ENCODE data around the gene THOC6. TPM values are rescaled to one million over a fixed set of nuclear protein-coding genes. Genes with fewer than 3 reads are reported as not detected.

The THOC6 gene
- total RNA-seq, 2 donors from 2014 or later: 19.0 to 24.7 TPM

DNA sequence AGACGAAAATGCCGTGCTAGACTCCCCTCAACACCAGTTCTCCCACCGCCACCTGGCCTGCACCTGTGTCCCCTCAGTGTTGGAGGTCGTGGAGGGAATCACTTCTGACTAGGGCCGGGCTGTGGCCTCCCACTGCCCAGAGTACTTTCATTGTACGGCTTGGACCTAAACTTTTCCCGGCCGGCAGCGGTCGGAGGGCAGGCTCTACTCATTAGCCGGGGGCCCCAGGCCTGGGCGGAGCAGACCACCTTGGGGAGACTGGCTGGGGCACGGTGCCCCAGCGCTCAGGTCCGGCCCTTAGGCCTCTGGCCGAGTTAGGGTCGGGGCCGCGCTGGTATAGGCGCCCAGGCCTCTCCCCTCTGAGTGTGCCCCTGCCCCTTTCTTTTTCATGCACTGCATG, 6.5 kb upstream of the THOC6 start:
- H3K4me1 ChIP-seq (ENCODE audit: control insufficient read depth in 1 of 2, low read depth in 2 of 2): peaks cover 0 to 14% of the 10 kb centered on the region in 2 donors
- no peaks in the 10 kb centered on the region for H3K36me3 ChIP-seq
- H3K4me3 ChIP-seq: no peak overlapping the region
- H3K27me3 ChIP-seq (replicated peaks; ENCODE audit: insufficient read depth): no peaks in the 10 kb centered on the region
- H3K9me3 ChIP-seq: no peaks in the 10 kb centered on the region
- no peak for TF ChIP-seq CTCF (IDR thresholded peaks at IDR 0.05)
- H3K27ac ChIP-seq: no peak overlapping the region
- ATAC-seq (ENCODE audit: insufficient number of reproducible peaks, low FRiP score, low read depth) (no peak), DNase-seq (ENCODE audit: low spot score) (no peak)

- H3K36me3 ChIP-seq: no peaks in the 10 kb centered on the region
- no peak for TF ChIP-seq CTCF (IDR thresholded peaks at IDR 0.05)
- no peak for DNase-seq (ENCODE audit: low spot score)
- no peak within 1 kb of the TSS for H3K4me3 ChIP-seq
- no peak for ATAC-seq (ENCODE audit: insufficient number of reproducible peaks, low FRiP score, low read depth)
- H3K9me3 ChIP-seq: no peaks in the 10 kb centered on the region
- H3K27ac ChIP-seq: no peak within 1 kb of the TSS
- H3K27me3 ChIP-seq (replicated peaks; ENCODE audit: insufficient read depth): no peaks in the 10 kb centered on the region
- peaks cover 0 to 20% of the 10 kb centered on the region in 2 donors for H3K4me1 ChIP-seq (ENCODE audit: control insufficient read depth in 1 of 2, low read depth in 2 of 2)
Measured at GRCh38 chr16:3017794-3018506, 5.9 kb upstream of the THOC6 start, which contains the start of gene CLDN6. Gene CLDN6, minus strand, starts transcription at chr16:3018183. Its CDS starts 2,162 bp downstream, at chr16:3016021.

DNA sequence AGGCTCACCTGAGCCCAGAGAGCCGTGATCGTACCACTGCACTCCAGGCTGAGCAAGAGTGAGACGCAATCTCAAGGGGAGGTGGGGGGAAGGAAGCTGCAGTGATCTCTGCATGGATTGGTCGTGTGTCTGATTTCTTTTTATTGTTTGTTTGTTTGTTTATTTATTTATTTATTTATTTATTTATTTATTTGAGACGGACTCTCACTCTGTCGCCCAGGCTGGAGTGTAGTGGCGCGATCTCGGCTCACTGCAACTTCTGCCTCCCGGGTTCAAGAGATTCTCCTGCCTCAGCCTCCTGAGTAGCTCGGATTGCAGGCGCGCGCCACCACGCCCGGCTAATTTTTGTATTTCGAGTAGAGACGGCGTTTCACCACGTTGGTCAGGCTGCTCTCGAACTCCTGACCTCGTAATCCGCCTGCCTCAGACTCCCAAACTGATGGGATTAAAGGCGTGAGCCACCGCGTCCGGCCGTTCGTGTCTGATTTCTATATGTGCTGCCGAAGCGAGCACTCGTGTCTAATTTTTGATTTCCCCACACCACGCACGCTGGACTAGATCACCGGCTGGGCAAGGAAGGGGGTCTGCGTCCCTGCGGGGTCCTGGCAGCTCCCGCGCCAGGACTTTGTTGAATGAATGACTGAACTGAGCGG, 4.1 kb upstream of the THOC6 start:
- no peaks in the 10 kb centered on the region for H3K36me3 ChIP-seq
- H3K4me3 ChIP-seq: peak overlapping the region; percentile 98
- DNase-seq (ENCODE audit: low spot score): no peak
- H3K4me1 ChIP-seq (ENCODE audit: control insufficient read depth in 1 of 2, low read depth in 2 of 2): peaks cover 0 to 30% of the 10 kb centered on the region in 2 donors
- no peaks in the 10 kb centered on the region for H3K27me3 ChIP-seq (replicated peaks; ENCODE audit: insufficient read depth)
- peak overlapping the region; percentile 20 to 100 for H3K27ac ChIP-seq
- no peaks in the 10 kb centered on the region for H3K9me3 ChIP-seq
- no peak for ATAC-seq (ENCODE audit: insufficient number of reproducible peaks, low FRiP score, low read depth)
- TF ChIP-seq CTCF (IDR thresholded peaks at IDR 0.05): no peak

- peak within 1 kb of the TSS; percentile 98 for H3K4me3 ChIP-seq
- peaks cover 0 to 35% of the 10 kb centered on the region in 2 donors for H3K4me1 ChIP-seq (ENCODE audit: control insufficient read depth in 1 of 2, low read depth in 2 of 2)
- no peak for TF ChIP-seq CTCF (IDR thresholded peaks at IDR 0.05)
- no peaks in the 10 kb centered on the region for H3K27me3 ChIP-seq (replicated peaks; ENCODE audit: insufficient read depth)
- H3K9me3 ChIP-seq: no peaks in the 10 kb centered on the region
- DNase-seq (ENCODE audit: low spot score): no peak
- H3K36me3 ChIP-seq: no peaks in the 10 kb centered on the region
- peak within 1 kb of the TSS; percentile 94 to 100 for H3K27ac ChIP-seq
- ATAC-seq (ENCODE audit: insufficient number of reproducible peaks, low FRiP score, low read depth): no peak
Measured at GRCh38 chr16:3020247-3020603, 3.6 kb upstream of the THOC6 start, which contains the start of gene TNFRSF12A. Gene TNFRSF12A, plus strand, starts transcription at chr16:3020368. Its CDS starts 30 bp downstream, at chr16:3020398.

GRCh38 chr16:3020604-3021448, 3.0 kb upstream of the THOC6 start:
- TF ChIP-seq CTCF (IDR thresholded peaks at IDR 0.05): no peak
- peak; percentile 52 for ATAC-seq (ENCODE audit: insufficient number of reproducible peaks, low FRiP score, low read depth)
- H3K4me1 ChIP-seq (ENCODE audit: control insufficient read depth in 1 of 2, low read depth in 2 of 2): peaks cover 0 to 39% of the 10 kb centered on the region in 2 donors

More at GRCh38 chr16:3020604-3021448, 3.0 kb upstream of the THOC6 start:
- Histone ChIP-seq H3K27ac (peak overlapping the region; percentile 94 to 100), H3K4me3 (peak overlapping the region; percentile 98), H3K36me3 (peaks cover 2% of the 10 kb centered on the region), H3K27me3 (replicated peaks; ENCODE audit: insufficient read depth) (no peaks in the 10 kb centered on the region), H3K9me3 (no peaks in the 10 kb centered on the region)
- peak; percentile 76 for DNase-seq (ENCODE audit: low spot score)

Measured in thoracic aorta (tissue), 2 donors.